Measurements from ENCODE around the gene C2orf72. TPM values are rescaled to one million over a fixed set of nuclear protein-coding genes. Genes with fewer than 3 reads are reported as not detected.
"Not testable (repeated sequence)": the region's sequence is repeated elsewhere in the genome, so short reads cannot be mapped to it uniquely, and the experiment has no call there.

The C2orf72 gene
- total RNA-seq, 1 donor: not detected

- DNase-seq (ENCODE audit: low read depth): no peak
- H3K4me3 ChIP-seq (ENCODE audit: low read depth, low read length): no peak overlapping the region
- TF ChIP-seq CTCF (IDR thresholded peaks at IDR 0.05; ENCODE audit: insufficient read depth, low read depth, low read length): no peak
Measured at GRCh38 chr2:231003186-231003585, 34.1 kb upstream of the C2orf72 start.

GRCh38 chr2:231004930-231005329 is 32.4 kb upstream of the C2orf72 start:
- not testable (repeated sequence) for H3K4me3 ChIP-seq (ENCODE audit: low read depth, low read length); DNase-seq (ENCODE audit: low read depth)

GRCh38 chr2:231007286-231008098 is 29.8 kb upstream of the C2orf72 start:
- no peak overlapping the region for H3K4me3 ChIP-seq (ENCODE audit: low read depth, low read length)
- TF ChIP-seq CTCF (IDR thresholded peaks at IDR 0.05; ENCODE audit: insufficient read depth, low read depth, low read length): no peak
- DNase-seq (ENCODE audit: low read depth): peak; percentile 30

- TF ChIP-seq CTCF (IDR thresholded peaks at IDR 0.05; ENCODE audit: insufficient read depth, low read depth, low read length): no peak
- H3K4me3 ChIP-seq (ENCODE audit: low read depth, low read length): no peak overlapping the region
- DNase-seq (ENCODE audit: low read depth): no peak
Measured at GRCh38 chr2:231008131-231008530, 29.2 kb upstream of the C2orf72 start.

- H3K4me3 ChIP-seq (ENCODE audit: low read depth, low read length): no peak overlapping the region
Measured at GRCh38 chr2:231009236-231009919, 27.9 kb upstream of the C2orf72 start.

GRCh38 chr2:231010201-231010730 is 27.1 kb upstream of the C2orf72 start:
- no peak overlapping the region for H3K4me3 ChIP-seq (ENCODE audit: low read depth, low read length)
- no peak for DNase-seq (ENCODE audit: low read depth)
- TF ChIP-seq CTCF (IDR thresholded peaks at IDR 0.05; ENCODE audit: insufficient read depth, low read depth, low read length): no peak

More at GRCh38 chr2:231009236-231009919, 27.9 kb upstream of the C2orf72 start:
- TF ChIP-seq CTCF (IDR thresholded peaks at IDR 0.05; ENCODE audit: insufficient read depth, low read depth, low read length): no peak
- DNase-seq (ENCODE audit: low read depth): no peak

- H3K4me3 ChIP-seq (ENCODE audit: low read depth, low read length): no peak overlapping the region
- no peak for DNase-seq (ENCODE audit: low read depth)
- TF ChIP-seq CTCF (IDR thresholded peaks at IDR 0.05; ENCODE audit: insufficient read depth, low read depth, low read length): no peak
Measured at GRCh38 chr2:231011526-231011925, 25.8 kb upstream of the C2orf72 start.

Measured in fibroblast of villous mesenchyme (primary cell).